Ishikawa (cell line): Measurements from ENCODE around the gene FOXC1.

Experiments
- CEBPB ChIP-seq: IDR thresholded peaks from 2 replicates; pipeline ENCODE4 v1.6.1; 2012
- CREB1 ChIP-seq: IDR thresholded peaks from 2 replicates; pipeline ENCODE4 v1.6.1; 2012; ENCODE audit warnings: low read depth
- EGR1 ChIP-seq: IDR thresholded peaks from 2 replicates; pipeline ENCODE4 v1.6.1; 2012
- NFIC ChIP-seq: IDR thresholded peaks from 2 replicates; pipeline ENCODE4 v1.6.1; 2012
- RAD21 ChIP-seq: IDR thresholded peaks from 2 replicates; pipeline ENCODE4 v1.6.1; 2012; ENCODE audit warnings: low read depth
- TAF1 ChIP-seq: IDR thresholded peaks from 2 replicates; pipeline ENCODE4 v1.6.1; 2012; ENCODE audit warnings: low read depth, mild to moderate bottlenecking
- YY1 ChIP-seq: IDR thresholded peaks from 2 replicates; pipeline ENCODE4 v1.6.1; 2012; ENCODE audit warnings: low read depth
- TF ChIP-seq, protein P1 (sequence below): IDR thresholded peaks from 2 replicates; pipeline ENCODE4 v1.6.1; 2012
- TF ChIP-seq, protein P2 (sequence below): IDR thresholded peaks from 2 replicates; pipeline ENCODE4 v1.6.1; 2012
- TF ChIP-seq, protein P3 (sequence below): IDR thresholded peaks from 2 replicates; pipeline ENCODE4 v1.6.1; 2012; ENCODE audit warnings: low read depth, mild to moderate bottlenecking

DNA sequence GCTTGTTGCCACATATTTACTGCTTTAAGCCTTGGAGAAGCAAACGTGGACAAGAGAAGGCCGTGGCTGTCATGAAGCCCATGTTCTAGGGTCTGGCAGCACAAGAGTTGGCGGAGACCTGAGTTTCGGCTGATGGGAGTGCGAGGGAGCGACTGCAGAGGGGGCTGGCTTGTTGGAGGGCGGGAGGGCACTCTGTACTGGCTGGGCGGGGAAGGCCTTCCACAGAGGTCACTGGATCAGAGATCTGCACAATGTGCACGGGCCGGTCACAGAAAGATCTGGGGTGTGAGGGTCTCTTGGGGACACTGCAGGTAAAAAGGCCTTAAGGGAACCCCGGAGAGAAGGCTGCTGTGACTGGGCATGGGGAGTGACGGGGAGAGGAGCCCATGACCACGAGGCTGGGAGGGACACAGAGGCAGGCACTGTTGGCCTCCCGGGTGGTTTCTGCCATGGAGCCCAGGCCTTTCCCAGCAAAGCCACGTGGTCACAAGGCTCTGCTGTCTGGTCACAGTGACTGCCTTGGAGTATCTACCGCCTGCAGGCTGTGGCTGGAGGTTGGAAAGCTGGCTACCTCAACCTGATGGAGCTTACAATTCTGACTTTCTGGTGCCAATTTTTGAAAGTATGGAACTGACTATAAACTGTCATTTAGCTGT is 23.8 kb downstream of the FOXC1 start:
- TF ChIP-seq NFIC (no peak), YY1 (no peak), EGR1 (no peak), RAD21 (no peak), CREB1 (no peak), CEBPB (no peak), TAF1 (no peak)
- TF ChIP-seq, protein P1, sequence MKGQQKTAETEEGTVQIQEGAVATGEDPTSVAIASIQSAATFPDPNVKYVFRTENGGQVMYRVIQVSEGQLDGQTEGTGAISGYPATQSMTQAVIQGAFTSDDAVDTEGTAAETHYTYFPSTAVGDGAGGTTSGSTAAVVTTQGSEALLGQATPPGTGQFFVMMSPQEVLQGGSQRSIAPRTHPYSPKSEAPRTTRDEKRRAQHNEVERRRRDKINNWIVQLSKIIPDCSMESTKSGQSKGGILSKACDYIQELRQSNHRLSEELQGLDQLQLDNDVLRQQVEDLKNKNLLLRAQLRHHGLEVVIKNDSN: no peak
- TF ChIP-seq, protein P2, sequence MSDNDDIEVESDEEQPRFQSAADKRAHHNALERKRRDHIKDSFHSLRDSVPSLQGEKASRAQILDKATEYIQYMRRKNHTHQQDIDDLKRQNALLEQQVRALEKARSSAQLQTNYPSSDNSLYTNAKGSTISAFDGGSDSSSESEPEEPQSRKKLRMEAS: no peak
- TF ChIP-seq, protein P3, sequence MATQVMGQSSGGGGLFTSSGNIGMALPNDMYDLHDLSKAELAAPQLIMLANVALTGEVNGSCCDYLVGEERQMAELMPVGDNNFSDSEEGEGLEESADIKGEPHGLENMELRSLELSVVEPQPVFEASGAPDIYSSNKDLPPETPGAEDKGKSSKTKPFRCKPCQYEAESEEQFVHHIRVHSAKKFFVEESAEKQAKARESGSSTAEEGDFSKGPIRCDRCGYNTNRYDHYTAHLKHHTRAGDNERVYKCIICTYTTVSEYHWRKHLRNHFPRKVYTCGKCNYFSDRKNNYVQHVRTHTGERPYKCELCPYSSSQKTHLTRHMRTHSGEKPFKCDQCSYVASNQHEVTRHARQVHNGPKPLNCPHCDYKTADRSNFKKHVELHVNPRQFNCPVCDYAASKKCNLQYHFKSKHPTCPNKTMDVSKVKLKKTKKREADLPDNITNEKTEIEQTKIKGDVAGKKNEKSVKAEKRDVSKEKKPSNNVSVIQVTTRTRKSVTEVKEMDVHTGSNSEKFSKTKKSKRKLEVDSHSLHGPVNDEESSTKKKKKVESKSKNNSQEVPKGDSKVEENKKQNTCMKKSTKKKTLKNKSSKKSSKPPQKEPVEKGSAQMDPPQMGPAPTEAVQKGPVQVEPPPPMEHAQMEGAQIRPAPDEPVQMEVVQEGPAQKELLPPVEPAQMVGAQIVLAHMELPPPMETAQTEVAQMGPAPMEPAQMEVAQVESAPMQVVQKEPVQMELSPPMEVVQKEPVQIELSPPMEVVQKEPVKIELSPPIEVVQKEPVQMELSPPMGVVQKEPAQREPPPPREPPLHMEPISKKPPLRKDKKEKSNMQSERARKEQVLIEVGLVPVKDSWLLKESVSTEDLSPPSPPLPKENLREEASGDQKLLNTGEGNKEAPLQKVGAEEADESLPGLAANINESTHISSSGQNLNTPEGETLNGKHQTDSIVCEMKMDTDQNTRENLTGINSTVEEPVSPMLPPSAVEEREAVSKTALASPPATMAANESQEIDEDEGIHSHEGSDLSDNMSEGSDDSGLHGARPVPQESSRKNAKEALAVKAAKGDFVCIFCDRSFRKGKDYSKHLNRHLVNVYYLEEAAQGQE: no peak
